SKM-1 treated with dmso at 0.1 percent for 144 hours (cell line): ENCODE measurements around the gene ROMO1.
"Not testable (repeated sequence)": the region's sequence is repeated elsewhere in the genome, so short reads cannot be mapped to it uniquely, and the experiment has no call there.

Experiments
- DNase-seq: peaks from one replicate; lab custom pipeline; 2025; ENCODE audit not compliant: unreplicated experiment; lab: John Stamatoyannopoulos, UW

The ROMO1 gene

DNA sequence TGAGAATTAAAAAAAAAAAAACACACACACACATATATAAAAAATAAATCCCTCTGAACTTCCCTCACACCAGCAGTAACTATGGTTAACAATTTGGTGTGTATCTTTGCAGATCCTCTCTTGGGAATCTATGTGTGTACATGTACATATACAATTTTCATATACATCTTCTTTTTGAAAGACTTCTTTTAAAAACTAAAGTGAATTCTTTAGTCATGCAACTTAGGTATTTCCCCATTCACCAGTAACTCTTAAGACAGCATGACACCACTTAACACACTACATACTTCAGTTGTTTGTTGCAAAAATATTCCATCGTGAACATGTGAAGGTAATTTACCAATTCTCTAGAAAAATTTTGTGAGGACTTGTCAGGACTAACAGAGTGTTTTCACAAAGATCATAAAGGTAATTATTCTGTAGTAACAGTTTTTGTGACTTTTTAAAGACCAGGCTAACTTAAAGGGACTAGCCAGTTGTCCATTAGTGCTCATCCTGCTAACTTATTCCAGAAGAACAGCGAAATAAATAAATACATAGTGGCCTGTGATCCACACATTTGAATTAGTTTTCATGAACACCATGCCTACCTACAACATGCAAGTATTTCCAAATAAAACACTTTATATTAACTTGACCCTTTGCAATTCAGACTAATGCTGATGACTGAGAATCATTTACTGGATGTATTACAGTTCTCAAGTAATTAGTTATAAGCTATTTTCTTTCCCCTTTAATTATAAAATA is 30.8 kb downstream of the ROMO1 start:
- no peak for DNase-seq

DNA sequence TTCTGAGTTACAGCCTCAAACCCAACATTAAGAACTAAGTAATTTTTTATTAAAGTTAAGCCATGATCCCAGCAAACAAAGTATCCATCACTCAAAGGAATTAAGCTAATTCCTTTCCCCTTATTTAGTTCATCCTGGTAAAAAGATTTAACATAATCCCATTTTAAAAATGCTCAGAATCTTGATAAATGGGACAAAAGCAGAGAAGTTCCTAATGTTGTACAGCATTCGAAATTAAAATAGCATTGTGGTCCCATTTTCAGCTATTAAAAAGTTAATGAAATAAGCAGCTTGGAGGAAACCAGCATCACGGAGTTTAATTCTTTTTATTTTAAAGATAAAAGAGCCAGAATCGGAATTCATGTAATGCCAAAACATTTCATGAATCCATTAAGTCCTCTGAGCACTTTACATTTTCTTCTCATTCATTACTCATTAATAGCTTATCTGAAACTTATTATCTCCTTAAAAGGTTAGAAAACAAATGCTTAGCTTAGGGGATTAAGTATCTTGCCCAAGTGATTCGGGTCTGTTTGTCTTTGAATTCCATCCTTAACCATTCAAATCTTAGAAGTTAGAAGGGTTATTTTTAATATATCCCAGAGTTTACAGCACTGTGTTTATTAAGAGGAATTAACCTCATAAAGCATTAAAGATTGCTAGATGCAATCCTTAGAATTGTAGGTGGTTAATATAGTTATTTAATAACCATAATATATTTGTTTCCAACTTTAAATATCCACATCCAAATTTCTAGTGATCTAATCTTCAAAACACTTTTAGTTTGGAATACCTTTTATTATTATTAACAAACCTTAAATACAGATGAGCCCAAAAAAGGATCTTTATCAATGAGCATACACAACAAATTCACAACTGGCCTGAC is 31.6 kb downstream of the ROMO1 start:
- no peak for DNase-seq

DNA sequence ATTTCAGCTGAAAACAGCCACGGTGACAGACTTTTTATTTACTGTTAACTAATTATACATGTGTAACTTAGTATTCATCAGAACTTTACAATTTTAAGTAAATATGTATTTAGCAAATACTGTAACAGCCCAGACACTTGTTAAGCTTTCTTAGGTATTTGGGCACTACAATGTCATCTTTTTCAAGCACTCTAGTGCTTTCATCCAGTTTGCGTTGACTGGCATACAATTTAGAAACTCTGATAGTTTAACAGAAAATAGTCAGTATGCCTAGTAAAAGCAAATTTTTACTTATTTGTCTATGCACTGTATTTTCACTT is 32.2 kb downstream of the ROMO1 start:
- DNase-seq = no peak

DNA sequence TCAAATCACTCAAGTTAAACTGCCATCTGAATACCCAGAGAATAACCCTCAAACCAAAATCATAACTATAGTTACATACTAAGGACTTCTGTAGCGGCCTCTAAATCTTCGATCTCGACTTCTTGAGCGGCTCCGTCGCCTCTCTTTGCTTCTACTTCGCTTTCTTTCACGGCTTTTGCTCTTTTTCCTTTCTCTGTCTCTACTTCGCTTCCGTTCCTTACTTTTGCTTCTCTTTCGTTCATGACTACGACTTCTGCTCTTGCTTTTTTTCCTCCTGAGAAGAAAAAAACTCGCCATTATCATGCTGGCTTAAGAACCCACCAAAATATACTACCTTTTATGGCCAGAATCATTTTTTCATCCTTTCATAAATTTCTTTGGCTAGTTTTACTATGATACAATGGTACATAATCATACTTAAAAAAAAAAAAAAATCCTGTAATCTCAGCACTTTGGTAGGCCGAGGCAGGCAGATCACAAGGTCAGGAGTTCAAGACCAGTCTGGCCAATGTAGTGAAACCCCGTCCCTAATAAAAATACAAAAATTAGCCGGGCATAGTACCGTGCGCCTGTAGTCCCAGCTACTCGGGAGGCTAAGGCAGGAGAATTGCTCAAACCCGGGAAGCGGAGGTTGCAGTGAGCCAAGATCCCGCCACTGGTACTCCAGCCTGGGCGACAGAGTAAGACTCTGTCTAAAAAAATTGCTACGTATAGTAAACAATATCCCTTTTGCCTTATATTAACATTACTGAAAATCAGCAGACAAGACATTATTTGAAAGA is 32.8 kb downstream of the ROMO1 start:
- no peak for DNase-seq

DNA sequence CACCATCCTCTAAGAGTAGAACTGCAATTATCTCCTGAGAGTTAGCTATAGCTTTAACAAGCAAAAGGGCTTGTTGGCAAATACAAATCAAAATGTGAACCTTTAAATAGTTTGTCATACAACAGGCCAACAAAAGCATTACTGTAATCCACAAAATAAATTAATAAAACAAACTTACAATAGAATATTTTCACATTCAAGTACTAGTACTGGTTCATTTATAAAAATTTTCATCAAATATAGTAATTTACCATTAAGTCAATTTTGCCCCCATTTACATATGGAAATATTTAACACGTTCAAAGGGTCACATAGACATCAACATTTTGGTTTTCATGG is 33.4 kb downstream of the ROMO1 start:
- DNase-seq = no peak

DNA sequence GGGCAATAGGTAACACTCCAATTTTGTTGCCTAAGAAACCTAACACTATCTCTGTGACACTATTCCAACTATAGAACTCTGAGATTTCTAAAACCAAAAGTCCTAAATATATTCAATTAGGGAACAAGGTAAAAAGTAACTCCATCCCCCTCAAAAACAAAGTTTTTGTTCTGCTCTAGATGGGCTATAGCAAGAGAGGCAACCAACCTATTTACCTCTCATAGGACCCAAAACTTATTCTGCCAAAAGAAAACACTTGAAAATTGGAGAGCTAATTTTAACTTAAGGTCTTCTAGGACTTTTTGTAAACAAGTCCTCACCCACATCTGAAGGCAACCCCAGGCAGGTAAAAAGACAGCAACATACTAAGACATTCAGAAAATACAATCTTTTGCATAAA is 35.2 kb downstream of the ROMO1 start:
- DNase-seq = no peak

DNA sequence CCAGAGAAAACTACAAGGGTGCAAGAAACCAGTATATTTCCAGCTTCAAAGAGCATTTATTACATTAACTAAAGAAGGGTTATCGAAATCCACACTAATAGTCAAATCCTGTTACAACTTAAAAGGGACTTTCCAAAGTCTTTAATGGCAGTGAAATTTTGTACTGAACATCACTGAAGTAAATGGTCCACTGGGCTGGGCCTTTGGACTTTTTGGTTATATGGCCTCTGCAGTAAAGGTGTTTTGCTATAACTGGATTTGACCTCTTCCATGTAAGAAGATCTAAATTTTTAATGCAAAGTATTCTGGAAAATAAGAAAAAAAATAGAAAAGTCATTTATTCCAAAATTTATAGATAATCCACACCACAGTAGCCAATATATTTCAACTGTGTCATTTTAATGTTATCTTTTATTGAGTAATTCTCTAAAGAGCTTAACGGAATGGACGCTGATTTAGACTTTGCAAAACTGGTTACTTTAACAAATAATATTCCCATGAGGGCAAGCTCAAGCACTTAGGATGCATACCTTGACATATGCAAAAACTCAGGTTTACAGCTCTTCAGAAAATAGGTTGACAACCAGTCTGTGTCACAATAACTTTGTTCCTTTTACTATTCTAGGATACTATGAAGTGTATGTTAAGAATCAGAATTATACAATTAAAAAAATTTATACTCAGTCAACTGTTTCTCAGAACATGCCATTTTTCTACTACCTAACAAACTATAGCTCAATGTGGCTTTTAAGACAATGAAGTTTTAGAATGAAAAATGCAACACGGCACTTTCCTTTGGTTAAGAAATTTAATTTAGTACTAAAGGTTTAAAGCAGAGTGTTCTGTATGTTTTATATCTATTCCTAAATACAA is 35.8 kb downstream of the ROMO1 start:
- DNase-seq = no peak

DNA sequence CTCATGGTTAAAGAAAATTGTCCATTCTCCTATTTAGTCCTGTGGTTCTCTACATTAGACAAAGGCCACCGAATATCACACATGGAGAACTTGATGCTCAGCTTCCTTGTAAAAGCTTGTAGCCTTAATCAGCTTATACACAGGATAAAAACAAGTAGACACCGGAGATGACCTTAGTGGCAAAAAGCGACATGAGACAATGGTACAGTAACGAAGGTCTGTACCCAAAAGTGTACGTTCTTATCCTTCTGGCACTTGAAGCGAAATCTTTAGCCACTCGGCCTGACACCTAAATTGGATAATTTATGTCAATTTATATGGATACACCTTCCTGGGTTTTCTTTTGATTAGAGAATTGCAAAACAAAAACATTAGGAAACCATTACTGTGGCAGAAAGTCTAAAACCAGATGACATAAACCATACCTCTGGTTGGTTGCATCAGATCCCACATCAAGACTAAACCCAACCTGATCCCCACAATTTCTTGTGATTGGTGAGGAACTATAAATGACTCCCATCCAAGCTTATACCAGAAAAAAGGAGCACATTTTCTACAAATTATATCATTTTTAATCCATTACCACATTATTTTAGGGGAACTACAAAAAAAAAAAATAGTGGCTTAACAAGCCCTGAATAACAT is 36.7 kb downstream of the ROMO1 start:
- DNase-seq = no peak

DNA sequence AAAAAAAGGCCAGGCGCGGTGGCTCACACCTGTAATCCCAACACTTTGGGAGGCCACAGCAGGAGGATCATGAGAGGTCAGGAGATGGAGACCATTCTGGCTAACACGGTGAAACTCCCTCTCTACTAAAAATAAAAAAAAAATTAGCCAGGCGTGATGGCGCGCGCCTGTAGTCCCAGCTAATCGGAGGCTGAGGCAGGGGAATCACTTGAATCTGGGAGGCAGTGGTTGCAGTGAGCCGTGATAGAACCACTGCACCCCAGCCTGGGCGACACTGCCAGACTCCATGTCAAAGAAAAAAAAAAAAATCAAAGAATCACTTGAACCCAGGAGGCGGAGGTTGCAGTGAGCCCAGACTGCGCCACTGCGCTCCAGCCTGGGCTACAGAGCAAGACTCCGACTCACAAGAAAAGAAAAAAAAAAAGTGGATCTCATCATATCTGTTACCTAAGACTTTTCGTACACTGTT is 38.7 kb downstream of the ROMO1 start:
- DNase-seq = no peak

DNA sequence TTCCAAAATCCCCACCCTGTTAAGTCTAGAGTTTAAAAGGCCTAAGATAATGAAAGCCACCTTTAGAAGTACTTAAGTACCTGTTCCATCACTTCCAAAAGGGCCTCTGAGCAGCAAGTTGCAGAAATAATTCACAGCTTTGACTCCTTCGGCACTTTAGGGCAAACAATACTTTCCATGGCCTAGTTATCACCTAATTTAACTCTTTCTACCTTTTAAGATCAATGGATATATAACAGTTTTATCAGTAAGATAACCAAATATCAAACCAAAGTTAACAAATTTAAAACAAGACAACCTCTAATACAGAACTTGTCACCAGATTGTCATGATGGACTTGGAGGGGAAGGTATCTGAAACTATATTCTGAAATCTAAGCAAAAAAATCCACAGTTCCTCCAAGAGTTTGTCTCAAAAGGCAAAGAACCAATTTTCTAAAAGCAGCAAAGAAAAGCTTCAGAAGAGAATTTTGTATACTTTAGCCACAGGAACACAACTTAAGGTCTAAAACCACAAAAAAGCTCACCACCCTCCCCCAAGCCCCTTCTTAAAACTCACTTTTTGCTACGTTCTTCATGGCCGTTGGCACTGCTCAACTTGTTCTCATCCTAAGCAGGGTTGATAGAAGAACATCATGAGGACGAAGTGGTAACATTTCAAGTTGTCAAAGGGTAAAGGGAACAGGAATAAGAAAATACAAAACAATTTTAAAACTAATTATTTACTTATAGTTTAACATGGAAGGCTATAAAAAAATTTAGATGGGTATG is 39.4 kb downstream of the ROMO1 start:
- no peak for DNase-seq

DNA sequence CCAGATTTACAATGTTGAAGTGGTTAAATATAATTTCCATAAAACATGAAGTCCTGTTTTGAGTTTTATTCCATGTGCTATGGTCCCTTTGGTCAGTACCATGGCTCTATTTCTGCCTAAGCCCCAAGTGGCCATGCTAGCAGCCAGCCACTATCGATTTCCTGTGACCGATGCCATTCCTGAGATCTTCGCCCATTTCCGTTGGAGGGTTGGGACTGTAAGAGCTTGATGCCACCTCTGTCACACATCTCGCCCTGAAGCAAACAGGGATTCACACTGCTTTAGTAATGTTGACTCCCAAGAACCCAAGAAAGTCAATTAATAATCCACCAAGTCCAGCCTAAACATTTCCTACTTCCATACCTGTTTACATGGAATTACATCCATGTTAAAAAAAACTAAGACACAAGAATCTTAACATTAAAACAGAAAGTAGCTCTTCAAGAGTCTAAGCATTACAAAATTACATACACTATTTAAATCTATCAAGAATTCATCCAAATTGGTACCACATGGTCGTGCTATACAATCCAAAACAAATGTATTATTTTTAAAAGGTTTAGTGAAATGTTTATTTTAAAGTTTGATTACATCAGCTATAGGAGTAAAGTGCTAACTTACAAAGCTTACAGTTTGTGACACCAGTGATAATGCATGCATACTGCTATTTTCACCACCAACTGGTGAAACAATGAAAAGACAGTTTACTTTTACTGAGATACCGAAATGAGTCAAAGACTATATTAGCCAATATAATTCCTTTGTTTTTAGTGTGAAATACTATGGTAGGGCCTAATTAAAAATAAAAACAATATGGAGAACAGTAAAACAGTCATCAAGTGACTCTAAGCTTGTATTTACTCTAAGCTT is 40.3 kb downstream of the ROMO1 start:
- DNase-seq = peak; percentile 20

DNA sequence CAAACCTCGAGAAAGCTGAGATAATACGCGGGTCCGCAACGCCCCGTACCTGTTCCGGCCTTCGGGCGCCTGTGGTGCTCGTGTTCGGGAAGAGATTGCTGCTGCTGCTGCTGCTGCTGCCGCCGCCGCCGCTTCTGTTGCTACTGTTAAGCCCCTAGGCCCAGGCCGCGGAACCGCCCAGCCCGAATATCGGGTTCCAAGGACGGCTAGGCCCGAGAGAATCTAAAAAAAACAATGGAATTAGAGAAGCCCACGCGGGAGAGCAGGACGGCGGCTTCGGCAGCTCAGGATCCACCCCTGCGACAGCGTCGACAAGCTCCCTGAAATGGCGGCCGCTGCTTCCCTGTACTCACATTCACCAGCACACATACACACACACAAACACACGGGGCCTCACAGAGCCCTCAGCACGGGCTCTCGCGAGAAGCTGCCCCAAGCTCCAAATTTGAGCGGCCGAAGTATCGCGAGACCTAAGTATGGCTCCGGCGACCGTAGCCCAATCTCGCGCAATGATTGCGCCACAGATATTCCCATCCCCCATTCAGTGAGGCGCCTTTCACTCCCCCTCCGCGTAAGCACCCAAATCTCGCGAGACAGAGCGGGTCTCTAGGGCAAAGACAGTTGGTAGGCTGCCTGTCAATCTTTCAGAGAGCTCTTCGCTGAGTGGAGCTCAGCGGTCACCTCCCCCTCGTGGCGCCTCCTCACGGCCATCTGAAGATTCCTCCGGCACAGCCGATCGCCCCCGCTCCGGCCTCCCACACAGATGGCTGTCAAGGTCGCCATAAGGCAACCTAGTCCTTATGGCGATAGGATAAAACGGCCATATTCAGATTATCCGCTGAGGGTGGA is 42.9 kb downstream of the ROMO1 start, which contains the start of gene RBM39:
TSS of gene RBM39 (minus strand) at position 369 of the 849 bp plus-strand sequence. CDS start 1,386 bp downstream, outside the sequence.
- DNase-seq = peak; percentile 99

DNA sequence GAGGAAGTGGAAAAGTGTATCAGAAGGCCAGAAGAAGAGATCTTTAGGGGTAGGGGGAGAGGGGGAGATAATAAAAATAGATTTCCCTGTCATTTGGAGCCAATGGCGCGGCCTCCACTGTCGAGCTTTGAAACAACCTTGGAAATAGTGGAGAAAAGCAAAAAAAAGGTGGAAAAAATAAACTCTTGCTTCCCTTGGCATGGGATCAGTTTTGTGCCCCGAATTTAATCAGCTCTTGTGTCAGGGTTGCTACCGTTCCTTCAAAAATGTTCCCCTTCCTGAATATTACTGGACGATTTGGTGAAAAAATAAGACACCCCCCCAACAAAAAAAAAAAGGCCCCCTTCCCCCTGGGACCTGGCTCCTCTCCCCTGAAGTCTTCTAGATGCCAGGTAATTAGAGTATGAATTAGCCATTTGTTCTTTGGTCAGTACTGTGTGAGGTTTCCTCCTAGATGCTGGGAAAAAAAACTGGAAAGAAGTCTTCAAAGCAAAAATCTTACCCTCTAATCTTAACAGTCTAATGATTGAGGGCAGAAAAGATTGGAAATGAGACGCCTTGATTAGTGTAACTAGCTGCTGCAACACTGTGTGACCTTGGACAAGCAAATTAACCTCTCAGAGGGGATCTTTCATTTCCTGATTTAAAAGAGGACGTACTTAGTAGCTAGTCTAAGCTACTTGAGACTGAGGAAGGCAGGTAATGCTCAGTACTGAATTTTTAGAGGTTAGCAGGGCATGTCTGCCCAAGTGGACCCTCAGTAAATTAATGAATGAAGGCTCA is 43.7 kb downstream of the ROMO1 start:
- peak; percentile 66 for DNase-seq

DNA sequence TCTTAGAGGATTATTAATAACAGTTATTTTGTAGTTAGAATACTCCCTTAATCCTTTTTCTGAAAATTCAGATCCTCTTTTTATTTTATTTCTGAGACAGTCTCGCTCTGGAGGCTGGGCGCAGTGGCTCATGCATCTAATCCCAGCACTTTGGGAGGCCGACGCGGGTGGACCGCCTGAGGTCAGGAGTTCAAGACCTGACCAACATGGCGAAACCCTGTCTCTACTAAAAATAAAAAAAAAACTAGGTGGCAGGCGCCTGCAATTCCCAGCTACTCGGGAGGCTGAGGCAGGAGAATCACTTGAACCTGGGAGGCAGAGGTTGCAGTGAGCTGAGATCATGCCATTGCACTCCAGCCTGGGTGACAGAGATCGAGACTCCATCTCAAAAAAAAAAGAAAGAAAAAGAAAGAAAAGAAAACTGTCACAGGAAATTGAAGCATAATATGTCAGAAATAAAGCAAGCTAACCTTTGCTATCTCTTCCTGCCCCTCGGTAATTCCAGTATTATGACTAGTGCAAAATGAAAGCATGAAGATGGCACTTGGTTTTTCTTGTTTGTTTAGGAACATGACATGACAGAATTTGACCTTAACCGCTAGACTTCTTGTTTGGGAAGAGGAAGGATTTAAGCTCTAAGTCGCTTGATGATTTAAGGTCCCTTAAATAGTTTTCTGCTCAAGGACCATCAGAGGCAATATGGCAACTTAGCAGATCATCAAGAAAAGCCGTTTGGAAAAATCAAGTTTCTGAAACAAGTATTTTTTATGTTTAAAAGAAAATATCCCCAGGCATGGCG is 44.7 kb downstream of the ROMO1 start:
- DNase-seq = peak; percentile 30

DNA sequence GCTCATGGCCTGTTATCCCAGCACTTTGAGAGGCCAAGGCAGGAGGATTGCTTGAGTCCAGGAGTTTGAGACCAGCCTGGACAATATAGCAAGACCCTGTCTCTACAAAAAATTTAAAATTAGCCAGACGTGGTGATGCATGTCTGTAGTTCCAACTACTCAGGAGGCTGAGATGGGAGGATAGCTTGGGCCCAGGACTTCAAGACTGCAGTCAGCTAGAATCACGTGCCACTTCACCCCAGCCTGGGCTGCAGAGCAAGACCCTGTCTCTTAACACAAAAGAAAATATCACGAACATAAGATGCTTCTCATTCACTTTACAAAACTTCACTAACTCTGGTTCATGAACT is 45.3 kb downstream of the ROMO1 start:
- not testable (repeated sequence) for DNase-seq
